DOHH2 (cell line): Measurements from ENCODE around the gene R3HDM2.

Experiments used
- EZH2phosphoT487 ChIP-seq: fragments of 200-600 bp; sonication (generic); IDR thresholded peaks from 2 replicates; pipeline ENCODE4 v1.6.1; 2017; ENCODE audit warnings: borderline replicate concordance, mild to moderate bottlenecking, antibody characterized with exemption, low read length, moderate library complexity, mixed read lengths
- TF ChIP-seq, protein P1 (sequence below): fragments of 200-600 bp; sonication (generic); IDR thresholded peaks from one replicate; pipeline ENCODE4 v1.5.1; 2014; ENCODE audit warnings: antibody characterized with exemption, mild to moderate bottlenecking, low read depth, low read length; ENCODE audit not compliant: poor library complexity, severe bottlenecking

GRCh38 chr12:57334219-57334618, 96.6 kb downstream of the R3HDM2 start:
- TF ChIP-seq, protein P1, sequence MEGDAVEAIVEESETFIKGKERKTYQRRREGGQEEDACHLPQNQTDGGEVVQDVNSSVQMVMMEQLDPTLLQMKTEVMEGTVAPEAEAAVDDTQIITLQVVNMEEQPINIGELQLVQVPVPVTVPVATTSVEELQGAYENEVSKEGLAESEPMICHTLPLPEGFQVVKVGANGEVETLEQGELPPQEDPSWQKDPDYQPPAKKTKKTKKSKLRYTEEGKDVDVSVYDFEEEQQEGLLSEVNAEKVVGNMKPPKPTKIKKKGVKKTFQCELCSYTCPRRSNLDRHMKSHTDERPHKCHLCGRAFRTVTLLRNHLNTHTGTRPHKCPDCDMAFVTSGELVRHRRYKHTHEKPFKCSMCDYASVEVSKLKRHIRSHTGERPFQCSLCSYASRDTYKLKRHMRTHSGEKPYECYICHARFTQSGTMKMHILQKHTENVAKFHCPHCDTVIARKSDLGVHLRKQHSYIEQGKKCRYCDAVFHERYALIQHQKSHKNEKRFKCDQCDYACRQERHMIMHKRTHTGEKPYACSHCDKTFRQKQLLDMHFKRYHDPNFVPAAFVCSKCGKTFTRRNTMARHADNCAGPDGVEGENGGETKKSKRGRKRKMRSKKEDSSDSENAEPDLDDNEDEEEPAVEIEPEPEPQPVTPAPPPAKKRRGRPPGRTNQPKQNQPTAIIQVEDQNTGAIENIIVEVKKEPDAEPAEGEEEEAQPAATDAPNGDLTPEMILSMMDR: no peak
- no peak for TF ChIP-seq EZH2phosphoT487
